ENCODE results near the gene S100A5.

The S100A5 gene

GRCh38 chr1:153546796-153547559, 6.2 kb upstream of the S100A5 start:
- peak; percentile 34 for DNase-seq

- DNase-seq = no peak
Observed at GRCh38 chr1:153546371-153546770, 5.6 kb upstream of the S100A5 start.

- DNase-seq = peak; percentile 87
Observed at GRCh38 chr1:153545067-153546055, 4.6 kb upstream of the S100A5 start, which contains the start of gene S100A4. S100A4 (minus strand) TSS chr1:153545806; CDS start chr1:153544794, 1,012 bp downstream.

DNA sequence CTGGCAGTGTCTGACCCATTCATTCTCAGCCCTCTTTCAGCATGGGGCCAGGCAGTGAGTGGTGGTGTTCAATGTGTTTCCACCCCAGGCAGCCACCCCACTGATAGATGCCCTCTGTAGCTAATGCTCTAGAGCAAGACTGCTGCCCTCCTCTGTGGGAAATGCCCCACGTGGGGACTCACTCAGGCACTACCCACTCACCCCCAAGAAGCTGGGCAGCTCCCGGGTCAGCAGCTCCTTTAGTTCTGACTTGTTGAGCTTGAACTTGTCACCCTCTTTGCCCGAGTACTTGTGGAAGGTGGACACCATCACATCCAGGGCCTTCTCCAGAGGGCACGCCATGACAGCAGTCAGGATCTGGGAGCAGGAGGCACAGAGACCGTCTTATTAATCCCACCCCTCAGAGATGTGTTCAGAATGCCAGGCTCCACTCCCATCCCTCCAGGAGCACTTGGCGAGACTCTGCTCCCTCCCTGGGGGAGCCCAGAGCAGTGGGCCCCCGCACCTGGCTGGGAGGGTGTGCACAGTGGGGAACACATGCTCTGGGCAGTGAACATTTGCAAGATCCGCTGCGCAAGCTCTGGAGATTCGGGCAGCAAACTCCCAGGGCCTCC, 3.8 kb upstream of the S100A5 start:
- no peak for DNase-seq

GRCh38 chr1:153543736-153544135, 3.0 kb upstream of the S100A5 start:
- no peak for DNase-seq

- DNase-seq = no peak
Observed at GRCh38 chr1:153542956-153543711, 2.4 kb upstream of the S100A5 start.

DNA sequence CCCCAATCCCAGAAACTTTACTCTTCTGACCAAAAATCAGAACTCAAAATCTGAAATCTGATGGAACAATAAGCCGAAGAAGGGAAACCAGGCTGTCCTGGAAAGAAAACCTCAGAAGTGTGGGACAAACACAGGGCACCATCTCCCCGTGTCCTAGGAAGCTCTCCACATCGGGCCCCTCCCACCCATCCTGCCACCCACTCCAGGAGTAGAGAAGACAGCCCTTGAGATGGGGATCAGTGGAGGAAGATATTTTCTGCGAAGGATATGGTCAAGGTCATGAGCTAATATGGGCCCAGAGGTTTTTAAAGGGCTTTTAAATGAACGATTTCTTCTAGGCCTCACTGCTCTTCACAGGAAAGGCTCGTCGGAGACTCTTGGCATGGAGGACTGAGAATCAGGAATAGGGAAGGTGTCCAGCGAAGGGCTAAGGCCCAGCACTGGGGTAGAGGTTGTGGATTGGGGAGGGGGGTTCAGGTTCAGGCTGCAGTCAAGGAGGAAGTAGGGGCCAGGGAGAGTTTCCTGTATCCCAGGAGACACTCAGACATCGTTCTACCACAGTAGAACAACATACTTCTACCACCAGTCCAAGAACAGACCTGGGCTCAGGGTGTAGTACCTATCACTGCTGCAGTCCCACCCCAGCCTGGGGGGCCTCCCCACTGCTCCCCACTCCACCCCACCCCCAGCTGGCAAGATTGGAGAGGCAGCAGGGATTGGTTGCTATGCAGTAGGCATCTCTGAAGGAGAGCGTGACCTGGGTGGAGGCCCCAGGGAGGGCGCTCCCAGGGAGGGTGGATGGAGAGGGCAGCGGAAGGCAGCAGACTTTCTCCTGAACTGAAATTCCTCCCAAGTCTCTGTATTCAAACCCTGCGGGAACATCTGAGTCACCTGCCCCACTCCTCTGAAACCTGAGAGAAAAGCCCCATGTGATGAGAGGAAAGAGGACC, 1.2 kb upstream of the S100A5 start:
- DNase-seq = no peak

- peak; percentile 24 for DNase-seq
Observed at GRCh38 chr1:153539395-153540093, 1.2 kb downstream of the S100A5 start.

GRCh38 chr1:153538315-153538821, 2.4 kb downstream of the S100A5 start:
- peak; percentile 55 for DNase-seq

DNA sequence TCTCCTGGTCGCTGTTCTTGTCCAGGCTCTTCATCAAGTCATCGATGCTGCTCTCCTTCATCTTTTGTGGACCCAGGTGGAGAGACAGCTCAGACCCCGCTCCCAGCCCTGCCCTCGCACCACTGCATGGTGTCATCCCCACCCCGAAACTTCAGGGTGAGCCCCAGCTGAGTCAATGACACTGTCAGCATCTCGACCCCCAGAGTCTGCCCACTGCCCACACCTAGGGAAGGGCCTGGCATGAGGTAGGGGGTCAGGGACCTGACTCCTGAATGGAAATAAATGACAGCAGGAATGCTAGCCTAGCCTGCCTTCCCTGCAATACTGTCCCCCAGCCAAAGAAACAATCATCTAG, 3.4 kb downstream of the S100A5 start:
- DNase-seq = no peak

- DNase-seq = peak; percentile 55
Observed at GRCh38 chr1:153536671-153537375, 3.9 kb downstream of the S100A5 start.

DNA sequence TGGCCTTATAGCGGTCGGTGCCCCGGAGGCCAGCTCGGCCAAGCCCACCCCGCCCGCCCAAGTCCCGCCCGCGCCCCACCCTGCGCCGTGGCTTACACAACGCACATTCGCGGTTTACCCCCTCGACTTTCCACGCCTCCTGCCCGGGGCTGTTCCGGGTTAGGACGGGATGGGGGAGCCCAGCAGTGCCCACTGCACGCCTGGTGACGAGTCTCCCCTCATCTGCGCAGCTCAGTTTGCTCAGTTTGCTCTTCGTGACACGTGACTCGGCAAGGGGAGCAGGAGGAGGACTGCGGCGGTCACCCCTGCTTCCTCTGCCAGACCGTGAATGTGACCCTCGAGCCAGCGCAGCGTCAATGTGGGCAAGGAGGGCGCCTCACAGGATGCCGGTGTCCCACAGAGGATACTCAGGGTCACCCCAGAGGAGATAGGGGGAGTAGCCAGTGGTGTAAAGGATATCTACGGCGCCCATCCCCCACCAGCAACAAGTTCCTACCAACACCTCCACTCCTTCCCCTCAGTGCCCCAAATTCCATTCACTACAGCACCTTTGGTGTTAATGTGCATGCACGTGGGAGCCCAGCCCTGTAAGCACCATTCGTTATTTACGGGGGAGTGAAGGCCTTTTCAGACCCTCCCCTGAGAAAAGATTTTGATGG, 4.6 kb downstream of the S100A5 start:
- no peak for DNase-seq

DNA sequence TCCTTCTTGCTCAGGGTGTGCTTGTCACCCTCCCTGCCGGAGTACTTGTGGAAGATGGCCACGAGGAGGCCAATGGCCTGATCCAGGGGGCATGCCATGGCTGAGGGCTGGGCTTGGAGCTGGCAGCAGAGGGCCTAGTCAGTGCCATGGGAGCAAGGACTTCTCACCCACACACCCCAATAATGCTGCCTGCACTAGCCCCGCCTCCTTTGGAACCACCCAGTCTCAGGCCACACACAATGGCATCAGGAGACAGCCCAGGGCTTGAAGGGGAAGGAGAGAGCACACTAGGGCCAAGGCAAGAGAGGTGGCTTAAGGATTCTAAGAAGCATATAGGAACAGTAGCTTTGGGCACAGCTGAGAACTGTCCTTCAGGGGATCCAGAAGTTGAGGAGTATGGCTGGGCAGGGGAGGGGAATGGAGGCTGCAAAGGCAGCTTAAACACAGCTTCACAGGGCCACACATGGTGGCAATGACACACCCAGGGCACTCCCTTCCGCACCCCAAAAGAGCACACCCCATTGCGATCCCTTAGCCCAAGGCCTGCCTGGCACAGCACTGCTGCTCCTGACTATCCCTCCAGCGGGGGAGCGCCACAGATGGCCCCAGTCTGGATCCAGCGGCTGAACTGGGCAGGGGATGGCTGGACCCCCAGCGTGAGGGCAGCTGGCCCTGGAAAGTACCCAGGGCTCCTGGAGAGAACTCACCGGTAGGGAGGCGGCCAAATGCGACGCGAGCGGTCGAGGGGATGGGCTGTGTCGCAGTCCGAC, 5.3 kb downstream of the S100A5 start, which contains the start of gene S100A6:
S100A6 (minus strand) TSS at position 750 of the 770 bp plus-strand sequence; CDS start at position 98, 652 bp downstream.
- no peak for DNase-seq

DNA sequence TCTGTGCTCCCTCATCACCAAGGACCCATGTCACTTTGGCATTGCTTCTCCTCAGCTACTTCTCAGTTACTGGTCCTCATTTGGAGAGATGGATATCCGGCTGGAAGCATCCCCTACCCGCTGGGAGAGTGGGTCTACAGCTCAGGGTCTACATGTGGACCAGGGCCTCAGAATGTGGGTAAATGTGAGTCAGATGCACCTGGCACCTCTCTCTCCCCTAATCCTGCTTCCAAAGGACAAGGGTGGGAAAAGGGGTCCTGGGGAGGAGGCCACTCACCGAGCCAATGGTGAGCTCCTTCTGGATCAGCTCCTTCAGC, 5.9 kb downstream of the S100A5 start:
- DNase-seq = no peak

DNA sequence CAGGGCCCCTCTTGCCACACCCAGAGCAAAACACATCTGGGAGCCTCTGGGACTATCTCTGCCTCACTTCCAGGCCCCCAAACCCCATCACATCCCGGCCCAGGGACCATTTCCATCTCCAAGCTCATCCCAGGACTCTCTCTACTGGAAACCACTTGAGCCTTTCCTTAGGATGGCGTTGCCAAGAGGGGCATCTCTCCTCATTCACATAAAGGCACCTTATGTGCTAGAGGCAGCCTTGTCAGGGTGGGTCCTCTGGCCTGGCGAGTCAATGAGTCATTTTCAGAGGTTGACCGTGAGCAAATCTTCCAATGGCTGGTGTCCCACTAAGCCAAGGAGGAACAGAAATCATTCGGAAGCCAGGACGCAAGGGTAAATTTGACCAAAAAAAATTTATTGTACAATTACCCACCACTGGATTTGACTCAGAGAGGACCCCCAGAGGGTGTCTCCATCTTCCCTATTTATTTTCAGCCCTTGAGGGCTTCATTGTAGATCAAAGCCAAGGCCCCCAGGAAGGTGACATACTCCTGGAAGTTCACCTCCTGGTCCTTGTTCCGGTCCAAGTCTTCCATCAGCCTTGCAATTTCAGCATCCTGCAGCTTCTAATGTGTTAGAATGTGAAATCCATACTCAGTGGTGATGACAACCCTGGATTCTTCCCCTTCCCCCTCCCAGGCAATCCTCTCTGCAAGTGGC, 6.4 kb downstream of the S100A5 start:
- DNase-seq = no peak

GRCh38 chr1:153533689-153534201, 7.0 kb downstream of the S100A5 start:
- DNase-seq = no peak

- DNase-seq = peak; percentile 64
Observed at GRCh38 chr1:153532769-153533599, 7.8 kb downstream of the S100A5 start.
